Esophagus squamous epithelium (tissue), 4 donors: ENCODE data around the gene PLEKHA6.

Experiments used
- CTCF ChIP-seq, 6 experiments: fragments of 450-650 bp in 4 of 6; fragments of 200-600 bp in 2 of 6; sonication (generic) in 2 of 6; IDR thresholded peaks; one replicate each; pipeline ENCODE4 v1.5.1; 2016 to 2019; ENCODE audit warnings: antibody characterized with exemption in 6 of 6, mild to moderate bottlenecking in 4 of 6, moderate library complexity in 4 of 6
- POLR2A ChIP-seq, 4 donors: fragments of 450-650 bp; IDR thresholded peaks; one replicate each; pipeline ENCODE4 v1.6.1; 2017; ENCODE audit warnings: antibody characterized with exemption in 4 of 4, mild to moderate bottlenecking in 4 of 4, moderate library complexity in 3 of 4

DNA sequence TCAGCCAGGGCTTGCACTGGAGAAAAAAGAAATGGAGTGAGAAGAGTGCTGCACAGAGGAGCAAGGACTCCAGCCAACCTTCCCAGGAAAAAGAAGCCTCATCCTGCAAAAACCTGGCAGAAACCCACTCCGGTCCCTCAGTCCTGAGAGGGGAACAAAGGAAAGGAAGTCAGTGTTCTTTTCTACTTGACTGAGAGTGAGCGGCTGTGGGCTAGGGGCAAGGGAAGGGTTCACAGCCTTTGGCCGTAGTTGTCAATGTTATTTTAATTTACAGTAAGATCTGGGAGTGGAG is 137.0 kb downstream of the PLEKHA6 start:
- TF ChIP-seq CTCF (IDR thresholded peaks at IDR 0.05) (no peak), POLR2A (IDR thresholded peaks at IDR 0.05) (no peak)
